SK-N-SH treated with all-trans-retinoic acid at 6 μM for 48 hours (cell line): ENCODE results near the gene EXTL1.

ENCODE experiments used
- CSRNP3 ChIP-seq: fragments of 250-450 bp; sonication (Bioruptor Pico); IDR thresholded peaks from 2 replicates; pipeline ENCODE4 v1.5.1; 2021; ENCODE audit warnings: mild to moderate bottlenecking, moderate library complexity
- GLIS3 ChIP-seq: fragments of 250-450 bp; sonication (Bioruptor Pico); IDR thresholded peaks from 2 replicates; pipeline ENCODE4 v1.5.0; 2020; ENCODE audit warnings: mild to moderate bottlenecking, moderate library complexity
- OSR1 ChIP-seq: fragments of 250-450 bp; sonication (Bioruptor Pico); IDR thresholded peaks from 2 replicates; pipeline ENCODE4 v1.8.0; 2022; ENCODE audit warnings: moderate library complexity, mild to moderate bottlenecking, inconsistent platforms
- PATZ1 ChIP-seq: fragments of 250-450 bp; sonication (Bioruptor Pico); IDR thresholded peaks from 2 replicates; pipeline ENCODE4 v1.8.0; 2020; ENCODE audit warnings: mild to moderate bottlenecking, moderate library complexity, borderline replicate concordance
- RARB ChIP-seq: fragments of 250-450 bp; sonication (Bioruptor Pico); IDR thresholded peaks from 2 replicates; pipeline ENCODE4 v1.8.0; 2021; ENCODE audit warnings: mild to moderate bottlenecking, moderate library complexity
- SNAI2 ChIP-seq: fragments of 250-450 bp; sonication (Bioruptor Pico); IDR thresholded peaks from 2 replicates; pipeline ENCODE4 v1.5.0; 2020; ENCODE audit warnings: mild to moderate bottlenecking, moderate library complexity
- TCF4 ChIP-seq: fragments of 250-450 bp; sonication (Bioruptor Pico); IDR thresholded peaks from 2 replicates; pipeline ENCODE4 v1.8.0; 2021; ENCODE audit warnings: mild to moderate bottlenecking, moderate library complexity, borderline replicate concordance
- TSHZ2 ChIP-seq: fragments of 250-450 bp; sonication (Bioruptor Pico); IDR thresholded peaks from 2 replicates; pipeline ENCODE4 v1.5.0; 2020; ENCODE audit warnings: mild to moderate bottlenecking, moderate library complexity
- ZC3H10 ChIP-seq: fragments of 250-450 bp; sonication (Bioruptor Pico); IDR thresholded peaks from 2 replicates; pipeline ENCODE4 v1.5.1; 2021; ENCODE audit warnings: mild to moderate bottlenecking, moderate library complexity
- ZFP30 ChIP-seq: fragments of 450-650 bp; formaldehyde crosslinking; IDR thresholded peaks from 2 replicates; pipeline ENCODE4 v1.5.0; 2022; ENCODE audit warnings: mild to moderate bottlenecking, moderate library complexity
- ZNF565 ChIP-seq: fragments of 450-650 bp; formaldehyde crosslinking; conservative IDR thresholded peaks from 2 replicates; pipeline ENCODE4 v1.5.0; 2020; ENCODE audit warnings: low read depth, mild to moderate bottlenecking, moderate library complexity
- ZNF8 ChIP-seq: fragments of 450-650 bp; formaldehyde crosslinking; IDR thresholded peaks from 2 replicates; pipeline ENCODE4 v1.5.0; 2020; ENCODE audit warnings: mild to moderate bottlenecking, moderate library complexity

GRCh38 chr1:26050248-26050640 is 28.7 kb downstream of the EXTL1 start:
- TF ChIP-seq ZC3H10 (CRISPR knock-in tag), result no peak
- no peak for TF ChIP-seq SNAI2 (CRISPR knock-in tag)
- TF ChIP-seq ZNF8 (CRISPR knock-in tag), result no peak
- TF ChIP-seq TCF4 (CRISPR knock-in tag), result no peak
- no peak for TF ChIP-seq CSRNP3 (CRISPR knock-in tag)
- no peak for TF ChIP-seq RARB
- no peak for TF ChIP-seq ZFP30 (CRISPR knock-in tag)
- no peak for TF ChIP-seq PATZ1
- no peak for TF ChIP-seq OSR1 (CRISPR knock-in tag)
- no peak for TF ChIP-seq GLIS3 (CRISPR knock-in tag)
- TF ChIP-seq ZNF565 (CRISPR knock-in tag), result no peak
- TF ChIP-seq TSHZ2 (CRISPR knock-in tag), result no peak
